Right forelimb (tissue), 1 donor: Measurements from ENCODE around the gene ADAMTS2.
"Not testable (repeated sequence)": the region's sequence is repeated elsewhere in the genome, so short reads cannot be mapped to it uniquely, and the experiment has no call there.

ENCODE experiments used
- DNase-seq: peaks from one replicate; pipeline ENCODE4 v3.0.0-alpha.2; 2018

ADAMTS2 gene

DNA sequence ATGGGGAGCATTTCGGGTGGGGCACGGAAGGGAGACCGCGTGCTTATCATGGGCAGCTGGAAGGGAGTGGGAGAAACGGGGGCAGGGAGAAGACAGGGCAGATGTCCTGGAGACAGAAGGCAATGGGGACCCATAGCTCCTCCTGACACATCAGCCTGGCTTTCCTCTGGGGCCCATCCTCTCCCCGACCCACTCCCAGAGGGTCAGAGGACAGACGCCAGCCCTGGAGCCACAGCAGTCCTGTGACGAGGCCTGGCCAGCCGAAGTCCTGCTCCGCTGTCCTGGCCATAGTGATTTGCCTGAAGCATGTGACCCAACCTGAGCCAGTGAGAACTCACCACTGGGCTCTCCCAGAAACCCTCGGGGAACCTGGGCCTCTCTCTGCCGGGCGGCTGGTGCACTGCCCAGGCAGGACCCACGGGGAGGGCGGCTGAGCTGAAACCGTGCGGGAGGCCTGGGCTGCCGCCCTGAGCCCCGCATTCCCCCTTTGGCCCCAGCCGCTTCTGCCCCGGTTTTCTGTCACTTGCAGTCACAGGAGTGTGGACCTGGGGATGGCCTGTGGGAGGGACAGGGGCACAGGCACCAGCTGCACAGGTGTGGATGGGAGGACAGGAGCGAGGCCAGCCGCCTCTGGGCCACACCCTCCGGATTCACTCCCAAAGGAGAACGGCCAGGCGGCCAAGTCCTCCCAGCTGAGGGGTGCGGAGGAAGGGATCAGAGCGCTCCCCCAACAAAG, 19.8 kb downstream of the ADAMTS2 start:
- DNase-seq = no peak

GRCh38 chr5:179324760-179325295, 20.4 kb downstream of the ADAMTS2 start:
- peak; percentile 37 for DNase-seq

DNA sequence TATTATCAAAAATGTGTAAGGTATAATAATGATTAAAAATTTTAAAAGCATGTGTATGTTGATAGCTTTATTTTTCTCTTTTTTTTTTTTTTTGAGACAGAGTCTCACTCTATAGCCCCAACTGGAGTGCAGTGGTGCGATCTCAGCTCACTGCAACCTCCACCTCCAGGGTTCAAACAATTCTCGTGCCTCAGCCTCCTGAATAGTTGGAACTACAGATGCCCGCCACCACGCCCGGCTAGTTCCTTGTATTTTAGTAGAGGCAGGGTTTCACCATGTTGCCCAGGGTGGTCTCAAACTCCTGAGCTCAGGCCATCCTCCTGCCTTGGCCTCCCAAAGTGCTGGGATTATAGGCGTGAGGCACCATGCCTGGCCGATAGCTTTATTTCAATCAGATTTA, 20.9 kb downstream of the ADAMTS2 start:
- DNase-seq = not testable (repeated sequence)

DNA sequence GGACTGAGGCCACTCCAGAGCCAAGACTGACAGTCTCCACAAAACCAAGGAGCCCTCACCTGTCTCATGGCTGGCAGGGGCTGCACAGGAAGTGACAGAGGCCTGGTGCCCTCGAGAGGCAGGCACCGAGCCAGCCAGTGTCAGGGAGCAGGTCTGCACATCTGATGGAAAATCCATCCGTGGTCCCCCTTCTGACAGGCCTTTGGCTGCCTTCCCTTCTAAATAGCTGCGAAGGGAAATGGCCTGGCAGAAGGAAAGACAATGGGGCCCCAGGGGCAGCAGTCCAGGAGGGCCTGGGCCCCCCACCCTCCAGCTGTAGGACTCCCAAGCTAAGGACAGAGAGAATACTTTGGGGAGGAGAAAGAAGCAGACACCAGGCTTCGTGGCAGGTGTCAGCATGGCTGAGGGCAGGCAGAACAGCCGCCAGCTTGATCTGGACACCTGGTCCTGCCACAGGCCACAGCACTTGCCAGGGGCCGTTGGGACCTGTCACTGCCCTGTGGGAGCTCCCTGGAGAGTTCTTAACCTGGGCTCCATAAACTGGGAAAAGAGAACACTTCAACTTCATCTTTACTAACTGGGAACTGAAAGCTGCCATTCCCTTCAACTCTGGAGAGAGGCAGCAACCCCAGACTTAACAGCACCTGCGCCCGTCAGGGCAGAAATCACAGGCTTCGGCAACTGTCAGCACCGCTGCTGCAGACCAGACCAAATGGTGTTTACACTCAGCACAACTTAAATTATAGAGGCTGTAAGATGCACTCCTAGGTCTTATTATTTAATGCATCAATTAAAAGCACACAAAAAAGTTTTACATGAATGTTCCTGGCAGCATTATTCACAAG, 22.0 kb downstream of the ADAMTS2 start:
- DNase-seq = peak; percentile 49

GRCh38 chr5:179322071-179323025, 22.9 kb downstream of the ADAMTS2 start:
- DNase-seq = peak; percentile 57

DNA sequence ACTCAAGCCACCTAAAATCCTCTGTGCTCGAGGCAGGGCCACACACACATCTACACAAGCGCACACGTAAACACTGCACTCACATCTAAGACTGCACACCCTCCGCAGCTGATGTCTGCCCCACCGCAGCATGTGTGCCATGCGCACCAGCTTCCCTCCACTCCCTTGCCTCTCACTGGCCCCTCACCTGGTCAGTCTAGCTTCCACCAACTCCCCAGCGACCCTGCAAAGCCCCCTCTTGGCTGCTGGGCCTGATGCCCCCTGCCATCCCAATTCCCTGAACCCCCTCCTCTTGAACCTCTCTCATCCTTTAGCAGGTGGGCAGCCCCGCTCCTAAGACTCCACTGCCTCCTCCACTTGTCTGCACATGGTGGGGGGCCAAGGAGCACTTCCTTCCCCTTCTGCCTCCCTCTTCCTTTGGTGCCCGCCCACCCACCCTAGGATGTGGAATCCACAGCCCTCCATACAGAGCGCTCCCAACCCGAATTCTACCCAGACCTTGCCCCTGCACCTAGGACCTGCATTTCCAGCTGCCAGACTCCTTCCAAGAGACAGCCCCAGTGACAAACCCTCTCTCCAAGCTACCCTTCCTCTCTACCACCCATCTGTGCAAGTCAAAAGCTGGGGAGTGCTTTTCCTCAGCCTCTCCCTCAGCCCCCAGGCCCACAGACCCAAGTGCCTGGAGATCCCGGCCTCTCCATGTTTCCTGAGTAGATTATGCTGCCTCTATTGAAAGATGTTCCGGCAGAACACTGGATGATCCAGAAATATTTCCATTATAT, 23.9 kb downstream of the ADAMTS2 start:
- DNase-seq = peak; percentile 24

DNA sequence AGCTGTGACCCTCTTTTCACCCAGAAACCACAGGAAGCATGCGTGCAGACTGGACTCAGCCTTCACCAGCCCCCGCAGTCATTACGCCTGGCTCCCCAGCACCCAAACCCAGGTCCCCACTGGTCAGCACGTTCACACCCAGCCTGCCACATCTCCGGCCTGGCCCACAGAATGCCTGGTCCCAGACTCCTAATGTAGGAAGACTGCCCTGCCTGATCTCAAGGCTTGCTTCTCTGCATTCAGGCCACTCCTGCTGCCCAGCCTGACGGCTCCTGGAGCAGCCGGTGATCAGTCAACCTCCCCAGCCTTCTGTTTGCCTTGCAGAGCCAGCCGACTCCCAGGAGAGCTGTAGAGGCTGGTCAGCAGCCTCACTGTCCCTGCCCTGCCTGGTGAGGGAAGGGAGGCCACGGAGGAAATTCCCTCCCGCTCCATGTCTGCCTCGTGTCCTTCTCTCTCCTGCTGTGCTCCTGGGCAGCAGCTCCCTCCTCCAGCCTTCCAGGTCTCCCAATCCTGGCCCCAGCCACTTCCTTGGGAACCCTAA, 25.4 kb downstream of the ADAMTS2 start:
- DNase-seq = peak; percentile 50

- DNase-seq = peak; percentile 32
Measured at GRCh38 chr5:179319123-179319522, 26.1 kb downstream of the ADAMTS2 start.

- DNase-seq = peak; percentile 58
Measured at GRCh38 chr5:179318221-179318955, 26.9 kb downstream of the ADAMTS2 start.

DNA sequence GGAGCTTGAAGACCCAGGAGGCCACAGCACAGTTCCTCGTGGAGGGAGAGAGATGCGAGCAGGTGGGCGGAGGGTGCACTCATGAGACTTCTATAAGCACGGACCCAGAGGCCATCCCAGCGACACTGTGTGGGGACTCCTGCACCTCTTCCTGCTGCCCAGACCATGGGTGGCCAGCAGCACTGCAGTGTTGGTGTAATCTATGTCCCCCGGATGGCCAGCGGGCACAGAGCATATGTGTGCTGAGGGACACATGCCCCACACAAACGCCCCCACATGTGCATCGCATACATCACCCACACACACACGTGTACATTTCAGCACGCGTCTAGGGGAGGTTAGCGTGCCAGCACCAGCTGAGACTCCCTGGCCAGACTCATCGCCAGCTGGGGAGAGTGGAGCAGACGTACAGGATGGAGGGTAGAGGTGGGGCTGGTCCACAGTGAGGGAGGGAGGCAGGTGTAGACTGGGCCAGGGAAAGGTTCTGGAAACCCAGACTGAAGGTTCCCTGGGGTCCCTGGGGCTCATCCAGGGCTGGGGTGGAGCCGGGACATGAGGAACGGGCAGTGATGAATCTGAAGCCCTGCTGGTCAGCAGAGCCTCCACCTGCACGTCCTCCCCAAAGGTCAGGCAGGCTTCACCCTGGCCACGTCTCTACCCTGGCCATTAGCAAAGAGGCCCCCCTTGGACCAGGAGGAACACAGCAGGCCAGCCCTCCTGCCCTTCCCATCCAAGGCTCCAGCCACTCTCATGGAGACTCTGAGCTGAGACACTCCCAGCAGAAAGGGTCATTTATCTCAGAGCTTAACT, 27.6 kb downstream of the ADAMTS2 start:
- DNase-seq = peak; percentile 42

GRCh38 chr5:179316982-179317381, 28.3 kb downstream of the ADAMTS2 start:
- DNase-seq = no peak

GRCh38 chr5:179316111-179316551, 29.1 kb downstream of the ADAMTS2 start:
- peak; percentile 21 for DNase-seq

- peak; percentile 26 for DNase-seq
Measured at GRCh38 chr5:179315356-179315890, 29.8 kb downstream of the ADAMTS2 start.

DNA sequence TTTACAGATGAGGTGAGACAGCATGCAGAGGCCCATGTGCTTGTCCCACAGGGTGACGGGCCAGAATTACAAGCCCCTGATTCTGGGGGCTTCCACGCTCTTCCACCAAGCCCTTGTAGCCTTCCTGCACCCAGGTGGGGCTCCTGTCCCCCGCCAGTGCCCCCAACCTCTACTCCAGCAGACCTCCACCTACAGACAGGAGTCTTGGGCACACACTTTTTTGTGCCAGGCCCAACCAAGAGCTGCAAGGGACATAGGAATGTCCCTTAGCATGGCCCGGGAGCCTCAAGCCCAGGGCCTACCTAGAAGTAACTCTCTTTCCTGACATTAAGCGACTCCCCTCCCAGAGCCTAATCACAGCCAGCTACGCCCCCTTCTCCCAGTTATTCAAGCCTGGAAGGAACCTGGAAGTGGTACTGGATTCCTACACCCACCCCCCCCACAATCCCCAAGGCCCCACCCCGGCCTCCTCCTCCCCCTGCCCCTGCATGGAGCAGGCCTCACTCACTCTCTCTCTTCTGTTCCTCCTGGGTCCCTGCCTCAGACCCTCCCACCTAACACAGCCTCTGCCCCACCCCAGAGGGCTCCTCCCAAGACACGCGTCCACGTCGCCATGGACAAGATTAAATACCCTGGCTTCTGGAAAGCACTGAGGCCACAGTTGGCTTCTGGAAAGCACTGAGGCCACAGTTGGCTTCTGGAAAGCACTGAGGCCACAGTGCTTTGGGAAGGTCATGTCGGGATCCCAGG, 30.5 kb downstream of the ADAMTS2 start:
- peak; percentile 36 for DNase-seq

GRCh38 chr5:179313849-179314521, 31.3 kb downstream of the ADAMTS2 start:
- peak; percentile 90 for DNase-seq

DNA sequence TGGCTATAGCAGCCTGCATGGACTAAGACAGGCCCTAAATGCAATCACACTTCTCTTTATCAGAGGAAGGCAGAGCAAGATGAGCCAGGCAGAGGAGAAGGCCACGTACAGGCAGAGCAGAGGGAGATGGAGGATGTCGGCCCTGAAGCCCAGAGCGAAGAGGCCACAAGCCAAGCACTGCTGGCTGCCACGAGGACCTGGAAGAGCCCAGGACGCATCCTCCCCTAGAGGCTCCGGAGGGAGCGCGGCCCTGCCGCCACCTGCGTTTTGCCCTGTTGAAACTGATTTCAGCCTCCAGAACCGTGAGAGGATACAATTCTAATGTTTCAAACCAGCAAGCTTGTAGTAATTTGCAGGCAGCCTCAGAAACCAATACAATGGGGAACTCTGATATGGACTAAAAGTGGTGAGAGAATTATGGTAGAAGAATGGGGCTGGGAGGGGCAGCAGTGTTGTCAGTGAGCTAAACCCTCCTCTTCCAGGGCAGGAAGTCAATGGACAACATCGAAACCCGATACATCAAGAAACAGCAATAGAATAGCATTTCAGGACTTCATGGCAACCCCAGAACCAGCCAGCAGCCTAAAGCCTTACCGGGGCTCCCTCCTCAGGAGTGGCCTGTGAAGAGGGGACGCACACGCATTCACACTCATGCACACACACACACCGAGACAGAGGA, 32.6 kb downstream of the ADAMTS2 start:
- DNase-seq = peak; percentile 39

- DNase-seq = peak; percentile 34
Measured at GRCh38 chr5:179311581-179311980, 33.7 kb downstream of the ADAMTS2 start.
